GM19035 (cell line): Measurements from ENCODE around the gene CAB39L.

ENCODE experiments used
- ATAC-seq: cut with Tn5 transposase; IDR thresholded peaks from one replicate; pipeline ENCODE4 v1.9.1; 2021; ENCODE audit not compliant: unreplicated experiment

Gene CAB39L

GRCh38 chr13:49400755-49401659 lies 42.9 kb downstream of the CAB39L start:
- peak; percentile 83 for ATAC-seq

- no peak for ATAC-seq
Measured at GRCh38 chr13:49399801-49400472, 43.9 kb downstream of the CAB39L start.

- no peak for ATAC-seq
Measured at GRCh38 chr13:49395878-49396380, 47.9 kb downstream of the CAB39L start.

- no peak for ATAC-seq
Measured at GRCh38 chr13:49395451-49395865, 48.4 kb downstream of the CAB39L start.

DNA sequence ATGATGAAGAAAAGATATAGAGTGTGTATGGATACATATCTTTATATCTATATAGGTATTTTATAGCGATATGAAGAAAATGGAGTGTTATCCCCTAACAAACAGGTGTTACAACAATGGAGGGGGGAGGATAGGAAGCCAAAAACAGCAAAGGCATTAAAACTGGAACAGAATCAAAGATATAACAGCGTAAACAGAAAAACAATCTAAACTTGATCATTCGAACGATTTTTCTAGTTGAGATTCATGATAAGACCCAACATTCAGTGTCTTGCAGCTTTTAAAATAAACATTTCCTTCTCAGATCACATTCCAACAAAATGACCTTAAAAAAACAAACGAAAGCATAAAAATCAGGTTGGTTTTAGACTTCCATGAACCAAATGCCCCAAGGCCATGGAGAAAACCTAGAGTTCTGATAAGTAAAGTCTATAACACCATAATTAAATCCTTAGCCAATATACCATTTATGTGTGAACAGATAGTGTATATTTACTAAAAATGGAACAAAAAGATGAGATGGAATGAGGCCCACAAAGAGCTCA lies 55.7 kb downstream of the CAB39L start:
- no peak for ATAC-seq

- no peak for ATAC-seq
Measured at GRCh38 chr13:49386664-49387063, 57.2 kb downstream of the CAB39L start.

- no peak for ATAC-seq
Measured at GRCh38 chr13:49376121-49376520, 67.7 kb downstream of the CAB39L start.

DNA sequence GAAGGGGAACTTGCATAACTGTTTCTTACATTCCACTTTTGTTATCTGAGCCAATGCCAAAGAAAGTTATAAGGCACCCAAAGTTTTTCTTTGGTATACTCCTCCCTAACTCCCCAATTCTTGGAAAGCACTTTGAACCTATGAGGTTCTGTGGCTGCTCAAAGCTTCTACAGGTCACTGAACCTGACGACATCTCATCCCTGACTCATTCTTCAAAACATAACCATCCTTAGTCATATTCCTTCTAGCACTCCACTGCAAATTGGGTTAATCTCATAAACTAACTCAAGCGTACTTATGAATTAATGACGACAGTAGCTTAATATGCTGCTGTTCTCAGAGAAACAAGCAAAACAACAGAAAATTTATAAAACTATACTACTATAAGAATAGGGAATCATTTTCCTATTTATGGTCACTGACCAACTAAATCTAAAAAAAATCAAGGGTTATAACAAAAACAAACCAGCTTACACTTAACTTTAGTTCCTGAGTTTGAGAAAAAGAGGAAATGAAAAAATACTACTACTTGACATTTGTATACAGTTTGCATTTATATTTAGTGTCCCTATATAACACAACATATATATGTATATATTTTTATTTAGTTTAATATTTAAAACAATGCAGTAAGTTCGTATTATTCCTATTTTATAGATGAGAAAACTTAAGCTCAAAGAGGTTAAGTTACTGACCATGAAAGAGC lies 69.1 kb downstream of the CAB39L start:
- no peak for ATAC-seq

GRCh38 chr13:49373716-49374115 lies 70.1 kb downstream of the CAB39L start:
- no peak for ATAC-seq

GRCh38 chr13:49371943-49372613 lies 71.8 kb downstream of the CAB39L start:
- no peak for ATAC-seq

DNA sequence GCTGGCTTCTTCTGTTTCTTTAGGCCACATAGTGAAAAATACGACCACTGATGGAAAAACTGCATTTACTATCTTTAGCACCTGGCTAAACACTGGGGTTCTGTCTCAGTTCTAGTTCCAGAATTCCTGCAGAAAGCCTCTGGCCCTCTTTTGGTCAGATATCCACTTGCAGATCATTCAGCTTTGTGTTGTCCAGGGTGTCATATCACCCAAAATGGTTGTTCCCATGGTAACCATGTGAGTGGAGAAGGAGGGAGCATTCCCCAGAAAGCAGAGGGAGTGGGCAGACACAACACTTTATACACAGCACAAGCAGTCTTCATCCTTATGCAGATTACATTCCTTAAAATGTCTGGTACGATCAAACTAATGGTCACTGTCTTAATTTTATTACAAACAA lies 73.5 kb downstream of the CAB39L start:
- ATAC-seq = no peak

- no peak for ATAC-seq
Measured at GRCh38 chr13:49369866-49370265, 74.0 kb downstream of the CAB39L start.

GRCh38 chr13:49368688-49369087 lies 75.2 kb downstream of the CAB39L start:
- no peak for ATAC-seq

GRCh38 chr13:49367640-49368422 lies 76.0 kb downstream of the CAB39L start:
- no peak for ATAC-seq

- no peak for ATAC-seq
Measured at GRCh38 chr13:49366841-49367240, 77.0 kb downstream of the CAB39L start.

- ATAC-seq = no peak
Measured at GRCh38 chr13:49357694-49358093, 86.2 kb downstream of the CAB39L start.

DNA sequence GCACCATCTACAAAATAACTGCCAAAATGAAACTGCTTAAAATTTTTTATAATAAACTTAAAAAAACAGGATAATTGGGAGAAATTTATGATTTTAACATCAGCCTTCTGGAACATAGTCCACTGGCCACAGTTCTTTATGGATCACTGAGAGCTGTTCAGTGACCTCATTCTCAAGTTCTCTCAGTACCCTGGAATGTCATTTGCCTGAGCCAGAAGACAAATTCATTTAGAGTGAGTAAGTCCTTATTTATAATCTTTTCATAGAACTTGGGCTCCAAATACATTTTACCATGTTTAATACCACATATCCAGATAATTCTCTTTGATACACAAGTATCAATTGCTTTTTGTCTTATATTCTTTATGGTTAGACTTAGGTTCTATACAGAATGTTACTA lies 87.6 kb downstream of the CAB39L start:
- no peak for ATAC-seq

GRCh38 chr13:49354719-49355118 lies 89.1 kb downstream of the CAB39L start:
- no peak for ATAC-seq

DNA sequence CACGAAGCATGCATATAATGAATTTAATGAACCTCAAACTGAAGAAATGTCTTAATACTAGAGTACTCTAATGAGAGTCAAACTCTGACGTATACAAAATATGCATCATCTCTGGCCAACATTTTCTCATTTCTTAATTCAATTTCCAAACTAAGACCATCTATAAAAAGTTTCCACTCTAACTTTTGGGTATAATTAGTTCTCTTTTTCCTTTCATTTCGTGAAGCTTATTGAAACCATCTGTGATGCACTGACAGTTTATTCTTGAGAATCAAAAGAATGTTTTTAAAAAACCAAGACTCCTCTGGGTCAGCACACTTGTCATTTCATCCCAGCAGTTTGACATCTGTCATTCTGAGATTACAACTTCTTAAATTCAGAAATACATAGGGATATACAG lies 90.0 kb downstream of the CAB39L start:
- no peak for ATAC-seq

- ATAC-seq = no peak
Measured at GRCh38 chr13:49351871-49352270, 92.0 kb downstream of the CAB39L start.
